Coronary artery (tissue), 2 donors: ENCODE results near the gene ESD.
"Not testable (repeated sequence)": the region's sequence is repeated elsewhere in the genome, so short reads cannot be mapped to it uniquely, and the experiment has no call there.

Source experiments
- DNase-seq: peaks from one replicate; pipeline ENCODE4 v3.0.0-alpha.2; 2017; ENCODE audit warnings: low spot score
- H3K27ac ChIP-seq, 2 donors: fragments of 200-600 bp; sonication (generic); one replicate each; pipeline ENCODE4 v1.5.1; 2016 to 2019
- H3K4me3 ChIP-seq: fragments of 200-600 bp; sonication (generic); 2 replicates; pipeline ENCODE4 v1.5.1; 2016; ENCODE audit warnings: mild to moderate bottlenecking, moderate library complexity
- TF ChIP-seq, protein P1 (sequence below): fragments of 200-600 bp; sonication (generic); IDR thresholded peaks from one replicate; pipeline ENCODE4 v1.5.1; 2019; ENCODE audit warnings: antibody characterized with exemption

Gene ESD

DNA sequence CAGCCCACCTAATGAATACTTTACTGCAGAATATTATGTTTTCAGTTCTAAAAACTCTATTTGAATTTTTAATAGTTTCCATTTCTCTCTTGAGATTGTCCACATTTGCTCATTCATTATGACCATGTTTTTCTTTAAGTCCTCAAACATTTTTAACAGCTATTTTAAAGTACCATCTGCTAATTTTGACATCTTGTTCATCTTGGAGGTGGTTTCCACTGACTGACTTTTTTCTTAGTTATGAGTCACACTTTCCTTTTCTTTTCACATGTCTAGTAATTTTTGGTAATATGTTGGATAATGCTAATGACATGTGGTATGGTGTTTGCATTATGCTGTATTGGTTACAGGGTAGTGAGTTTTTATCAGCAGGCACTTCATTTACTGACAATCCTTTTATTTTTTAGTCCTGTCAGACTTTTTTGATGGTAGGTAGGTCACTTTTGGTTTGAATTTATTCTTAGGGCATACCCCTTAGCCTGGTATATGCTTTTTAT is 15.4 kb upstream of the ESD start:
- no peak for DNase-seq
- H3K4me3 ChIP-seq = no peak overlapping the region
- TF ChIP-seq, protein P1, sequence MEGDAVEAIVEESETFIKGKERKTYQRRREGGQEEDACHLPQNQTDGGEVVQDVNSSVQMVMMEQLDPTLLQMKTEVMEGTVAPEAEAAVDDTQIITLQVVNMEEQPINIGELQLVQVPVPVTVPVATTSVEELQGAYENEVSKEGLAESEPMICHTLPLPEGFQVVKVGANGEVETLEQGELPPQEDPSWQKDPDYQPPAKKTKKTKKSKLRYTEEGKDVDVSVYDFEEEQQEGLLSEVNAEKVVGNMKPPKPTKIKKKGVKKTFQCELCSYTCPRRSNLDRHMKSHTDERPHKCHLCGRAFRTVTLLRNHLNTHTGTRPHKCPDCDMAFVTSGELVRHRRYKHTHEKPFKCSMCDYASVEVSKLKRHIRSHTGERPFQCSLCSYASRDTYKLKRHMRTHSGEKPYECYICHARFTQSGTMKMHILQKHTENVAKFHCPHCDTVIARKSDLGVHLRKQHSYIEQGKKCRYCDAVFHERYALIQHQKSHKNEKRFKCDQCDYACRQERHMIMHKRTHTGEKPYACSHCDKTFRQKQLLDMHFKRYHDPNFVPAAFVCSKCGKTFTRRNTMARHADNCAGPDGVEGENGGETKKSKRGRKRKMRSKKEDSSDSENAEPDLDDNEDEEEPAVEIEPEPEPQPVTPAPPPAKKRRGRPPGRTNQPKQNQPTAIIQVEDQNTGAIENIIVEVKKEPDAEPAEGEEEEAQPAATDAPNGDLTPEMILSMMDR = no peak
- H3K27ac ChIP-seq = no peak overlapping the region

DNA sequence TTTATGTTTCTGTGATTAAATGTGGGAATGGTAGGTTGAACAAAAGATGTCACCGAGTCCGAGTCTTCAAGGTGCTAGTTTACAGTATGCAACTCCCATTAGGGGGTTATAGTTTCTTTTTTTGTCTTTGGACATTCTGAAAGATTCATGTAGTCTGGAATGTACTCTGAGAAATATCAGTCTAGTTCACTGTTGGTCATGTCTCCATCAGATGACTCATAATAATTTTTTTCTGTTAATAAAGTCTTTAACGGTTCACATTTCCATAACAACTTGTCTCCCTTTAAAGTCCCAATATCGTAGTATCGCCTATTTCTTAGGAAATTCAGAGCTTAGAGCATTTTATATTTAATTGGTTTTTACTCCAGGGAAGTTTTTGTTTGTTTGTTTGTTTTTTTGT is 13.5 kb upstream of the ESD start:
- no peak for DNase-seq
- TF ChIP-seq, protein P1 = no peak
- no peak overlapping the region for H3K4me3 ChIP-seq
- no peak overlapping the region for H3K27ac ChIP-seq

DNA sequence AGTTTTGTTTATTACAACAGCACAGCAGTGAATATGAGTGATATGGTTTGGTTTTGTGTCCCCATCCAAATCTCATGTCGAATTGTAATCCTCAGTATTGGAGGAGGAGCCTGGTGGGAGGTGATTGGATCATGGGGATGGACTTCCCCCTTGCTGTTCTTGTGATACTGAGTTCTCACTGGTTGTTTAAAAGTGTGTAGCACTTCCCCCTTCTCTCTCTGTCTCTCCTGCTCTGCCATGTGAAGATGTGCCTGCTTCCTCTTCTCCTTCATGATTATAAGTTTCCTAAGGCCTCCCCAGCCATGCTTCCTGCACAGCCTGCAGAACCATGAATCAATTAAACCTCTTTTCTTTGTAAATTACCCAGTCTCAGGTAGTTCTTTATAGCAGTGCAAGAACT is 8.0 kb upstream of the ESD start:
- DNase-seq, H3K27ac ChIP-seq, H3K4me3 ChIP-seq: not testable (repeated sequence)

DNA sequence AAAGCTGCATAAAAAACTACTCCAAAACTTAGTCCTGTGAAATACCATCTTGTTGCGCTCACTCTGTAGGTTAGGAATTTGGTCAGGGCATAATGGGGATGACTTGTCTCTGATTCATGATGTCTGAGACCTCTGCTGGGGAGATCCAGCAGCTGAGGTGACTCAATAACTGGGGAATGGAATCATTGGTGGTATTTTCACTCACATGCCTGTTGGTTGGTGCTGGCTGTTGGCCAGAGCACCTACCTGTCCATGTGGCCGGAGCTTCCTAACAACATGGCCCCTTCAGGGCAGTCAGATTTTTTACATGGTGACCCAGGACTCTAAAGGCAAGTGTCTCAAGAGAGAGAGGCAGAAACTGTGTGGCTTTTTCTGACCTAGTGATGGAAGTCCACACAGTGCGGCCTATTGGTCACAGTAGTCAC is 7.4 kb upstream of the ESD start:
- Histone ChIP-seq H3K4me3 (no peak overlapping the region), H3K27ac (no peak overlapping the region)
- no peak for DNase-seq
- TF ChIP-seq, protein P1 = no peak

DNA sequence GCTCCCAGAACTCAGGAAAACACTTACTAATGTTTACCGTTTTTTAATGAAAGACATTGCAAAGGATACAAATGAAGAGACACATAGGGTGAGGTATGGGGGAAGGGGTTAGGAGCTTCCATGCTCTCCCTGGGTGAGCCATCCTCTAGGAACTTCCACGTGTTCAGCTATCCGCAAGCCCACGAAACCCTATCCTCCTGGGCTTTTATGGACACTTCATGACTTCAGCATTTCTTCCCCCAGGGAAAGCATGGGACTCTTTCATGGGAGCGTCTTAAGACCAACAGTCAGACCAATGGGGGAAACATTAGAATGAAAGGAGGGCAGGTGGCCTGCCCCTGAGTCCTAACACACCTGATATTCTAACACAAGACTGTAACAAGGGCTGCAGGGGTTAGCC is 6.6 kb upstream of the ESD start:
- no peak for DNase-seq
- Histone ChIP-seq H3K4me3 (no peak overlapping the region), H3K27ac (no peak overlapping the region)
- TF ChIP-seq, protein P1 = no peak

DNA sequence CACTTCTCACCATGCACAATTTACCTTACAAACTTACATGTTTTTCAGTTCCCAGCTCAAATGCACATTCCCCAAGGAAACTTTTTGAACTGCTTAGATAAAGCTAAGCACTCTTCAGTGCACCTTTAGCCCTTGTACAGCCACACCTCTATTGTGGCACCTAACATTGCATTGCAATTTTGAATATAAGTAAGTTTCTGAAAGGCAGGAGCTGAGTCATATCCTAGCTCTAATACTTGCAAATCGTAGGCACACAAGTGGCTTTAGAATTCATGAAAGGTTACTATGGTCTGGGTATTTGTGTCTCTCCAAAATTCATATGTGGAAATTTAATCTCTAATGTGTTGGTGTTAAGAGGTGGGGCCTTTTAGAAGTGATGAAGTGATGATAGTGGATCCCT is 4.9 kb upstream of the ESD start:
- H3K4me3 ChIP-seq = no peak overlapping the region
- H3K27ac ChIP-seq = no peak overlapping the region
- no peak for DNase-seq
- TF ChIP-seq, protein P1 = no peak

DNA sequence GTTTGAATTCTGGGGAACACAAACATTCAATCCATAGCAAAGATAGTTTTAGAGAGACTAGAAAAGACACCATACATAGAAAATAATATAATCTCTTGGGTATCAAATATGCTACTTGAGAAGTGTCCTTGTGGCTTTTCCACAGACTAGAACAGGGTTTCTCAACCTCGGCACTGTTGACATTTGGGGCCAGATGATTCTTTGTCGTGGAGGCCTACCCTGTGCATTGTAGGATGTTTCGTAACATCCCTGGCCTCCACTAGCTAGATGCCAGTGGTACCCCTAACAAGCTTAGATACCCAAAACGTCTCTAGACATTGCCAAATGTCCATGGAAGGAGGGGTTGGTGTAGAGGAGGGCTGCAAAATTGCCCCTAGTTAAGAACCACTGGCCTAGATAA is 2.2 kb upstream of the ESD start:
- TF ChIP-seq, protein P1 = no peak
- no peak for DNase-seq
- Histone ChIP-seq H3K27ac (no peak overlapping the region), H3K4me3 (no peak overlapping the region)
